LNCAP (cell line): ENCODE data around the gene TMOD1.

Experiments used
- CTCF ChIP-seq: fragments of 450-650 bp; IDR thresholded peaks from 2 replicates; pipeline ENCODE4 v1.5.1; 2017; ENCODE audit warnings: mild to moderate bottlenecking

Gene TMOD1

GRCh38 chr9:97568461-97569275, 67.2 kb downstream of the TMOD1 start:
- no peak for TF ChIP-seq CTCF

- no peak for TF ChIP-seq CTCF
Measured at GRCh38 chr9:97570899-97571298, 69.4 kb downstream of the TMOD1 start.

GRCh38 chr9:97571664-97572063, 70.2 kb downstream of the TMOD1 start:
- TF ChIP-seq CTCF, result no peak

GRCh38 chr9:97572196-97572891, 70.9 kb downstream of the TMOD1 start:
- TF ChIP-seq CTCF, result no peak

- no peak for TF ChIP-seq CTCF
Measured at GRCh38 chr9:97572892-97573365, 71.5 kb downstream of the TMOD1 start.

GRCh38 chr9:97573482-97574073, 72.1 kb downstream of the TMOD1 start:
- no peak for TF ChIP-seq CTCF

GRCh38 chr9:97575673-97576200, 74.3 kb downstream of the TMOD1 start:
- TF ChIP-seq CTCF, result no peak
